WTC11 (cell line): ENCODE results near the gene RPGR. TPM values are rescaled to one million over a fixed set of nuclear protein-coding genes. Genes with fewer than 3 reads are reported as not detected.
A peak's percentile ranks its signal among the peaks of the same experiment; 100 is the strongest.

ENCODE experiments used
- ATAC-seq: fragments of 200-7000 bp; cut with Tn5 transposase; 2 replicates; pipeline ENCODE4 v1.10.0; 2021; ENCODE audit warnings: mild to moderate bottlenecking, moderate library complexity
- CTCF ChIA-PET: fragments of 300-600 bp; sonication (Branson Sonifier 250); formaldehyde crosslinking; loops from one replicate; lab custom pipeline; 2021; ENCODE audit warnings: antibody characterized with exemption; lab: Charles Lee
- POLR2A ChIA-PET: fragments of 350-600 bp; sonication (Branson Sonifier 250); formaldehyde crosslinking; loops from one replicate; lab custom pipeline; 2021; ENCODE audit warnings: antibody characterized with exemption; lab: Charles Lee
- DNase-seq: peaks from one replicate; pipeline ENCODE4 v3.0.0; 2021; ENCODE audit warnings: low spot score
- H3K27ac Mint-ChIP-seq: 2 replicates; pipeline ENCODE4 v1.8.0; 2021; ENCODE audit warnings: mixed read lengths
- H3K27me3 Mint-ChIP-seq: 2 replicates; pipeline ENCODE4 v1.8.0; 2021; ENCODE audit warnings: low read depth, mild to moderate bottlenecking, moderate library complexity, mixed read lengths
- H3K36me3 Mint-ChIP-seq: 2 replicates; pipeline ENCODE4 v1.8.0; 2021; ENCODE audit warnings: mixed read lengths
- H3K4me1 Mint-ChIP-seq: 2 replicates; pipeline ENCODE4 v1.8.0; 2022; ENCODE audit warnings: mixed read lengths
- H3K4me3 Mint-ChIP-seq: 2 replicates; pipeline ENCODE4 v1.8.0; 2021; ENCODE audit warnings: mild to moderate bottlenecking, moderate library complexity, mixed read lengths
- H3K9me3 Mint-ChIP-seq: 2 replicates; pipeline ENCODE4 v1.8.0; 2021; ENCODE audit warnings: mixed read lengths
- CBFB ChIP-seq: sonication (generic); formaldehyde crosslinking; IDR thresholded peaks from 2 replicates; pipeline ENCODE4 v1.8.1; 2022; ENCODE audit warnings: mild to moderate bottlenecking, low read depth, missing genetic modification reagents
- CTCF ChIP-seq: fragments of 200-600 bp; IDR thresholded peaks from 2 replicates; pipeline ENCODE4 v1.8.0; 2022; ENCODE audit warnings: antibody characterized with exemption
- E2F1 ChIP-seq: sonication (generic); formaldehyde crosslinking; IDR thresholded peaks from 2 replicates; pipeline ENCODE4 v1.8.0; 2022; ENCODE audit warnings: mild to moderate bottlenecking, missing genetic modification reagents
- E2F4 ChIP-seq: sonication (generic); formaldehyde crosslinking; IDR thresholded peaks from 2 replicates; pipeline ENCODE4 v1.8.1; 2022; ENCODE audit warnings: low read depth, mild to moderate bottlenecking, moderate library complexity, missing genetic modification reagents, borderline replicate concordance
- E2F5 ChIP-seq: sonication (generic); formaldehyde crosslinking; IDR thresholded peaks from 2 replicates; pipeline ENCODE4 v1.8.1; 2022; ENCODE audit warnings: mild to moderate bottlenecking, moderate library complexity, missing genetic modification reagents
- EMX1 ChIP-seq: fragments of 250-450 bp; sonication (Bioruptor Pico); IDR thresholded peaks from 2 replicates; pipeline ENCODE4 v1.8.0; 2021; ENCODE audit warnings: mild to moderate bottlenecking
- FOXP1 ChIP-seq: sonication (generic); formaldehyde crosslinking; IDR thresholded peaks from 2 replicates; pipeline ENCODE4 v1.8.0; 2022; ENCODE audit warnings: missing genetic modification reagents, mild to moderate bottlenecking, moderate library complexity, borderline replicate concordance
- FOXP4 ChIP-seq: sonication (generic); formaldehyde crosslinking; IDR thresholded peaks from 2 replicates; pipeline ENCODE4 v1.8.0; 2022; ENCODE audit warnings: mild to moderate bottlenecking, missing genetic modification reagents
- GRHL2 ChIP-seq: fragments of 250-450 bp; sonication (Bioruptor Pico); IDR thresholded peaks from 2 replicates; pipeline ENCODE4 v1.8.0; 2022; ENCODE audit warnings: mild to moderate bottlenecking, moderate library complexity; ENCODE audit not compliant: insufficient replicate concordance, severe bottlenecking
- JUN ChIP-seq: sonication (generic); formaldehyde crosslinking; IDR thresholded peaks from 2 replicates; pipeline ENCODE4 v1.8.0; 2023; ENCODE audit warnings: mild to moderate bottlenecking, missing genetic modification reagents
- MLX ChIP-seq: sonication (generic); formaldehyde crosslinking; IDR thresholded peaks from 2 replicates; pipeline ENCODE4 v1.8.1; 2023; ENCODE audit warnings: mild to moderate bottlenecking, missing genetic modification reagents, moderate library complexity
- NFATC4 ChIP-seq: fragments of 250-450 bp; sonication (Bioruptor Pico); IDR thresholded peaks from 2 replicates; pipeline ENCODE4 v1.9.0; 2021; ENCODE audit warnings: mild to moderate bottlenecking
- NR1H2 ChIP-seq: sonication (generic); formaldehyde crosslinking; IDR thresholded peaks from 2 replicates; pipeline ENCODE4 v1.9.0; 2021; ENCODE audit warnings: mild to moderate bottlenecking, moderate library complexity, missing genetic modification reagents
- OVOL2 ChIP-seq: fragments of 250-450 bp; sonication (Bioruptor Pico); IDR thresholded peaks from 2 replicates; pipeline ENCODE4 v1.9.0; 2021; ENCODE audit warnings: mild to moderate bottlenecking, borderline replicate concordance
- SP1 ChIP-seq: sonication (generic); formaldehyde crosslinking; conservative IDR thresholded peaks from 2 replicates; pipeline ENCODE4 v1.8.1; 2022; ENCODE audit warnings: missing genetic modification reagents
- TP53 ChIP-seq: sonication (generic); formaldehyde crosslinking; IDR thresholded peaks from 2 replicates; pipeline ENCODE4 v1.8.1; 2023; ENCODE audit warnings: mild to moderate bottlenecking, missing genetic modification reagents
- ZBTB21 ChIP-seq: sonication (generic); formaldehyde crosslinking; IDR thresholded peaks from 2 replicates; pipeline ENCODE4 v1.8.1; 2023; ENCODE audit warnings: mild to moderate bottlenecking, missing genetic modification reagents, borderline replicate concordance
- ZNF138 ChIP-seq: sonication (generic); formaldehyde crosslinking; conservative IDR thresholded peaks from 2 replicates; pipeline ENCODE4 v1.8.1; 2022; ENCODE audit warnings: mild to moderate bottlenecking, moderate library complexity, missing genetic modification reagents
- ZNF232 ChIP-seq: sonication (generic); formaldehyde crosslinking; IDR thresholded peaks from 2 replicates; pipeline ENCODE4 v1.8.0; 2022; ENCODE audit warnings: mild to moderate bottlenecking, missing genetic modification reagents
- ZNF317 ChIP-seq: sonication (generic); formaldehyde crosslinking; IDR thresholded peaks from 2 replicates; pipeline ENCODE4 v1.8.1; 2023; ENCODE audit warnings: low read depth, mild to moderate bottlenecking, moderate library complexity, missing genetic modification reagents, borderline replicate concordance
- ZNF396 ChIP-seq: fragments of 250-450 bp; sonication (Bioruptor Pico); IDR thresholded peaks from 2 replicates; pipeline ENCODE4 v1.8.0; 2021; ENCODE audit warnings: mild to moderate bottlenecking, moderate library complexity, borderline replicate concordance
- ZNF671 ChIP-seq: fragments of 250-450 bp; sonication (Bioruptor Pico); IDR thresholded peaks from 2 replicates; pipeline ENCODE4 v1.8.0; 2021; ENCODE audit warnings: mild to moderate bottlenecking
- ZSCAN18 ChIP-seq: fragments of 250-450 bp; sonication (Bioruptor Pico); IDR thresholded peaks from 2 replicates; pipeline ENCODE4 v2.1.2; 2022; ENCODE audit warnings: mild to moderate bottlenecking, moderate library complexity
- total RNA-seq: library from RNA; stranded (reverse); gene quantifications from 3 replicates; pipeline ENCODE4 v1.2.3, GENCODE V29; 2021

RPGR gene
- total RNA-seq, 1 experiment from 2014 or later = 10.7 TPM

- CTCF ChIA-PET = interaction anchor here (0.9 to 1.6 kb wide), 6 partner anchors 11 to 68 kb away, joined by 3 to 12 read pairs (median 4); partner anchors contain the start of gene RPGR
- ATAC-seq (peak; percentile 96), DNase-seq (peak; percentile 31)
Observed at GRCh38 chrX:38260231-38260630, 67.1 kb downstream of the RPGR start.

GRCh38 chrX:38256019-38256418 is 71.3 kb downstream of the RPGR start:
- ChIA-PET POLR2A (no interaction called here), CTCF (no interaction called here)
- Mint-ChIP-seq H3K27me3 (no peaks in the 10 kb centered on the region), H3K4me3 (no peak overlapping the region), H3K9me3 (no peaks in the 10 kb centered on the region), H3K4me1 (no peaks in the 10 kb centered on the region), H3K36me3 (no peaks in the 10 kb centered on the region), H3K27ac (no peak overlapping the region)
- ATAC-seq (no peak), DNase-seq (no peak)
- no peak for TF ChIP-seq MLX
- TF ChIP-seq FOXP1 = no peak
- TF ChIP-seq CBFB = no peak
- no peak for TF ChIP-seq ZNF671 (CRISPR knock-in tag)
- TF ChIP-seq FOXP4 (CRISPR knock-in tag) = no peak
- TF ChIP-seq ZNF317 = no peak
- no peak for TF ChIP-seq GRHL2 (CRISPR knock-in tag)
- no peak for TF ChIP-seq ZBTB21 (CRISPR knock-in tag)
- no peak for TF ChIP-seq EMX1 (CRISPR knock-in tag)
- TF ChIP-seq JUN = no peak
- no peak for TF ChIP-seq ZNF232
- TF ChIP-seq ZNF138 = no peak
- no peak for TF ChIP-seq OVOL2 (CRISPR knock-in tag)
- TF ChIP-seq ZNF396 (CRISPR knock-in tag) = no peak
- TF ChIP-seq ZSCAN18 (CRISPR knock-in tag) = no peak
- TF ChIP-seq NR1H2 (CRISPR knock-in tag) = no peak

More at GRCh38 chrX:38260231-38260630, 67.1 kb downstream of the RPGR start:
- Mint-ChIP-seq H3K4me3 (no peak overlapping the region), H3K4me1 (no peaks in the 10 kb centered on the region), H3K36me3 (no peaks in the 10 kb centered on the region), H3K27ac (no peak overlapping the region)
- TF ChIP-seq E2F1 = no peak
- no peak for TF ChIP-seq NFATC4
- no peak for TF ChIP-seq TP53 (CRISPR knock-in tag)
- TF ChIP-seq ZNF671 (CRISPR knock-in tag) = no peak
- TF ChIP-seq E2F5 (CRISPR knock-in tag) = no peak
- TF ChIP-seq E2F4 = no peak
- no peak for TF ChIP-seq CTCF
- TF ChIP-seq SP1 = no peak
- TF ChIP-seq, all 79 proteins: peak for 0
- no peaks in the 10 kb centered on the region for H3K9me3 Mint-ChIP-seq
- POLR2A ChIA-PET = no interaction called here
- no peaks in the 10 kb centered on the region for H3K27me3 Mint-ChIP-seq
